GM12878 (cell line): ENCODE data around the gene EXOC4. TPM values are rescaled to one million over a fixed set of nuclear protein-coding genes. Genes with fewer than 3 reads are reported as not detected.

ENCODE experiments used
- ATAC-seq: fragments of 200-7000 bp; cut with Tn5 transposase; 3 replicates; pipeline ENCODE4 v1.9.1; 2020; ENCODE audit warnings: mild to moderate bottlenecking, moderate library complexity
- BruUV-seq: library from RNA; stranded (reverse); fragments of 400-500 nt; replicated peaks from 2 replicates; lab custom pipeline; 2021; lab: Mats Ljungman, UMichigan
- CTCF ChIA-PET: fragments of 300-600 bp; sonication (Branson Sonifier 250); formaldehyde crosslinking; extraction: SDS; loops from one replicate; lab custom pipeline; 2021; ENCODE audit warnings: inconsistent platforms; lab: Yijun Ruan, JAX
- POLR2A ChIA-PET: fragments of 350-600 bp; formaldehyde crosslinking; extraction: SDS; loops from one replicate; lab custom pipeline; 2021; ENCODE audit warnings: inconsistent platforms; lab: Charles Lee
- RAD21 ChIA-PET: fragments of 300-600 bp; sonication (Branson Sonifier 250); formaldehyde crosslinking; loops from one replicate; lab custom pipeline; 2023; ENCODE audit warnings: antibody characterized with exemption; ENCODE audit not compliant: unreplicated experiment; lab: Charles Lee
- SMC1A ChIA-PET: fragments of 300-600 bp; sonication (Branson Sonifier 250); formaldehyde crosslinking; loops from one replicate; lab custom pipeline; 2023; ENCODE audit not compliant: unreplicated experiment, uncharacterized antibody; lab: Charles Lee
- DNase-seq: peaks from one replicate; pipeline ENCODE4 v3.0.0-alpha.2; 2011; ENCODE audit warnings: low read depth, low spot score
- FAIRE-seq: peaks from 3 replicates; lab custom pipeline; 2011; peaks lifted over from hg19 to GRCh38; lab: Jason Lieb, UNC
- H2AFZ ChIP-seq: 2 replicates; pipeline ENCODE4 v1.6.0; 2011; ENCODE audit warnings: low read depth, low read length, control low read depth; ENCODE audit not compliant: control insufficient read depth
- H3K27ac ChIP-seq: 2 replicates; pipeline ENCODE4 v1.5.1; 2011; ENCODE audit warnings: control low read depth; ENCODE audit not compliant: control insufficient read depth, insufficient read depth
- H3K27me3 ChIP-seq, 2 experiments: replicated peaks in 1 of 2; 2 replicates each; pipeline versions ENCODE4 v1.6.0 to v1.6.1; 2011; ENCODE audit warnings: low read length in 1 of 2; ENCODE audit not compliant: control insufficient read depth in 2 of 2, insufficient read depth in 2 of 2
- H3K36me3 ChIP-seq, 2 experiments: 2 replicates each; pipeline ENCODE4 v1.5.1; 2011; ENCODE audit warnings: low read length in 1 of 2; ENCODE audit not compliant: control insufficient read depth in 2 of 2, insufficient read depth in 2 of 2
- H3K4me1 ChIP-seq: 2 replicates; pipeline ENCODE4 v1.6.1; 2011; ENCODE audit warnings: mild to moderate bottlenecking, low read length, moderate library complexity, mixed read lengths; ENCODE audit not compliant: control insufficient read depth, insufficient read depth
- H3K4me2 ChIP-seq: 2 replicates; pipeline ENCODE4 v1.6.0; 2011; ENCODE audit warnings: control low read depth; ENCODE audit not compliant: control insufficient read depth, insufficient read depth
- H3K4me3 ChIP-seq: fragments of 200-600 bp; sonication (generic); 2 replicates; pipeline ENCODE4 v1.5.1; 2016
- H3K79me2 ChIP-seq: 2 replicates; pipeline ENCODE4 v1.6.0; 2011; ENCODE audit warnings: low read length; ENCODE audit not compliant: control insufficient read depth, insufficient read depth
- H3K9ac ChIP-seq: 2 replicates; pipeline ENCODE4 v1.8.0; 2011; ENCODE audit warnings: low read length, control low read depth, mixed read lengths; ENCODE audit not compliant: control insufficient read depth, insufficient read depth
- H3K9me3 ChIP-seq: replicated peaks from 3 replicates; pipeline ENCODE4 v1.5.1; 2011; ENCODE audit warnings: mild to moderate bottlenecking, low read length; ENCODE audit not compliant: control insufficient read depth, insufficient read depth
- H4K20me1 ChIP-seq: 2 replicates; pipeline ENCODE4 v1.6.0; 2011; ENCODE audit not compliant: control insufficient read depth, insufficient read depth
- ATF7 ChIP-seq: fragments of 450-650 bp; IDR thresholded peaks from 2 replicates; pipeline ENCODE4 v1.6.1; 2016; ENCODE audit warnings: low read depth, mild to moderate bottlenecking
- CHD1 ChIP-seq: IDR thresholded peaks from 2 replicates; pipeline ENCODE4 v1.6.1; 2012; ENCODE audit warnings: low read depth, low read length, improper control_type of control experiment
- CUX1 ChIP-seq: IDR thresholded peaks from 2 replicates; pipeline ENCODE4 v1.6.1; 2012; ENCODE audit warnings: improper control_type of control experiment, low read depth, low read length; ENCODE audit not compliant: insufficient replicate concordance
- HDAC2 ChIP-seq: fragments of 200-600 bp; sonication (generic); IDR thresholded peaks from 2 replicates; pipeline ENCODE4 v1.6.1; 2017
- HSF1 ChIP-seq: fragments of 150-350 bp; IDR thresholded peaks from 2 replicates; pipeline ENCODE4 v1.6.1; 2014; ENCODE audit warnings: mild to moderate bottlenecking, low read depth, low read length
- IRF4 ChIP-seq: IDR thresholded peaks from 2 replicates; pipeline ENCODE4 v1.6.1; 2011; ENCODE audit warnings: low read depth, low read length
- MTA2 ChIP-seq: fragments of 450-650 bp; IDR thresholded peaks from 2 replicates; pipeline ENCODE4 v1.6.1; 2016; ENCODE audit warnings: low read depth, mild to moderate bottlenecking, moderate library complexity
- POLR2AphosphoS2 ChIP-seq: IDR thresholded peaks from 2 replicates; pipeline ENCODE4 v1.6.1; 2011; ENCODE audit warnings: low read depth, mild to moderate bottlenecking, low read length, improper control_type of control experiment, moderate library complexity
- POU2F2 ChIP-seq: IDR thresholded peaks from 3 replicates; pipeline ENCODE4 v1.6.1; 2011; ENCODE audit warnings: low read depth, mild to moderate bottlenecking, low read length, borderline replicate concordance
- SREBF1 ChIP-seq: IDR thresholded peaks from 2 replicates; pipeline ENCODE4 v1.6.1; 2012; ENCODE audit warnings: mild to moderate bottlenecking, low read length
- STAT3 ChIP-seq: IDR thresholded peaks from 2 replicates; pipeline ENCODE4 v1.6.1; 2011; ENCODE audit warnings: low read depth, low read length, improper control_type of control experiment
- TCF12 ChIP-seq: IDR thresholded peaks from 2 replicates; pipeline ENCODE4 v1.6.1; 2011; ENCODE audit warnings: low read depth, mild to moderate bottlenecking, low read length
- ZNF384 ChIP-seq: IDR thresholded peaks from 2 replicates; pipeline ENCODE4 v1.6.1; 2012; ENCODE audit warnings: low read depth, mild to moderate bottlenecking, low read length, improper control_type of control experiment, borderline replicate concordance
- WGBS: methylation state at CpG from one replicate; pipeline ENCODE4 v1.1.6; 2016; ENCODE audit warnings: low lambda C conversion rate; ENCODE audit not compliant: insufficient replicate concordance, insufficient coverage; ENCODE audit errors: missing lambda C conversion rate; 5-methylcytosine and 5-hydroxymethylcytosine counted together
- in situ Hi-C: fragments of 300-500 bp; cut with MboI; formaldehyde crosslinking; loops from 9 replicates; pipeline ENCODE4 v1.14.3; 2018; ENCODE audit warnings: mixed read lengths
- intact Hi-C: fragments of 100-400 bp; cut with micrococcal nuclease; formaldehyde crosslinking; loops from one replicate; pipeline ENCODE4 v1.14.2; 2022; ENCODE audit not compliant: unreplicated experiment
- polyA plus RNA-seq, 11 experiments: library from polyadenylated mRNA; depleted of rRNA in 4 of 11; unstranded in 6 of 11; stranded (reverse) in 5 of 11; fragments of >200 nt; fragmentation: Nextera tagmentation in 4 of 11; fragmentation: Illumina TruSeq in 1 of 11; extraction: Ambion mirVana in 4 of 11; extraction: Trizol in 1 of 11; gene quantifications; 1 replicate in 1 of 11; 2 replicates in 10 of 11; pipeline versions ENCODE4 v1.2.1 to v1.2.3, GENCODE V29; 2011 to 2016; ENCODE audit warnings: inconsistent platforms in 2 of 11, missing spikeins in 2 of 11, low read depth in 1 of 11
- total RNA-seq, 4 experiments: library from RNA; depleted of rRNA in 3 of 4; stranded (reverse); fragments of >200 nt in 3 of 4; fragmentation: Illumina TruSeq in 1 of 4; extraction: Trizol in 1 of 4; gene quantifications; 2 replicates each; pipeline versions ENCODE4 v1.2.1 to v1.2.3, GENCODE V29; 2013 to 2021

EXOC4 gene
- total and polyA plus RNA-seq, 10 of the 15 experiments (the other 5 are each of a cell fraction or from before 2014, with no cell fraction given): 13.2 to 44.5 (median 29.6) TPM

- H3K4me1 ChIP-seq: no peaks in the 10 kb centered on the region
- TF ChIP-seq STAT3 (no peak), MTA2 (no peak), TCF12 (no peak), SREBF1 (no peak), POU2F2 (no peak), POLR2AphosphoS2 (no peak), IRF4 (no peak), CUX1 (no peak), HDAC2 (no peak), HSF1 (no peak), CHD1 (no peak), ATF7 (no peak), ZNF384 (no peak)
- no peak for DNase-seq
- H4K20me1 ChIP-seq: no peaks in the 10 kb centered on the region
- intact Hi-C loops (no loop called here), in situ Hi-C loops (no loop called here)
- SMC1A ChIA-PET: interaction anchor here (0.6 to 0.8 kb wide), 3 partner anchors 15 to 1459 kb away, joined by 3 to 4 read pairs (median 3); no protein-coding TSS in a partner anchor
- H3K4me2 ChIP-seq: no peak overlapping the region
- no peak overlapping the region for H3K27ac ChIP-seq
- 63% methylated on average over 3 of the region's 3 CpGs for WGBS
- no peaks in the 10 kb centered on the region for H3K9me3 ChIP-seq
- no peak for FAIRE-seq
- no TSS peak for BruUV-seq
- RAD21 ChIA-PET: no interaction called here
- no peaks in the 10 kb centered on the region for H3K79me2 ChIP-seq
- H3K27me3 ChIP-seq: no peaks in the 10 kb centered on the region
- POLR2A ChIA-PET: no interaction called here
- no peak overlapping the region for H3K4me3 ChIP-seq
- no peak overlapping the region for H2AFZ ChIP-seq
- no peaks in the 10 kb centered on the region for H3K36me3 ChIP-seq
- CTCF ChIA-PET: interaction anchor here (1.5 to 2.0 kb wide), 2 partner anchors 8 to 16 kb away, joined by 3 to 7 read pairs; no protein-coding TSS in a partner anchor
- no peak overlapping the region for H3K9ac ChIP-seq
- ATAC-seq: no peak
Measured at GRCh38 chr7:134016942-134017303, 764.0 kb downstream of the EXOC4 start.
